Colonic mucosa (tissue), 4 donors: ENCODE results near the gene APOO. TPM values are rescaled to one million over a fixed set of nuclear protein-coding genes. Genes with fewer than 3 reads are reported as not detected.
"Not testable (repeated sequence)": the region's sequence is repeated elsewhere in the genome, so short reads cannot be mapped to it uniquely, and the experiment has no call there.

Source experiments
- DNase-seq: peaks from one replicate; pipeline ENCODE4 v3.0.0-alpha.2; 2020
- H3K27ac ChIP-seq: fragments of 200-600 bp; one replicate; pipeline ENCODE4 v1.8.0; 2021
- H3K27me3 ChIP-seq: fragments of 200-600 bp; one replicate; pipeline ENCODE4 v1.8.0; 2021
- H3K36me3 ChIP-seq: fragments of 200-600 bp; one replicate; pipeline ENCODE4 v1.8.0; 2021
- H3K4me1 ChIP-seq: fragments of 200-600 bp; one replicate; pipeline ENCODE4 v1.8.0; 2021; ENCODE audit warnings: mild to moderate bottlenecking
- H3K4me3 ChIP-seq: fragments of 200-600 bp; one replicate; pipeline ENCODE4 v1.8.0; 2021
- H3K9ac ChIP-seq, 2 donors: one replicate each; pipeline ENCODE4 v1.7.0; 2013; ENCODE audit warnings: control low read depth in 2 of 2, low read depth in 2 of 2, low read length in 2 of 2
- H3K9me3 ChIP-seq: fragments of 200-600 bp; one replicate; pipeline ENCODE4 v1.8.0; 2021
- intact Hi-C: fragments of 100-400 bp; cut with DNase I; formaldehyde crosslinking; loops from one replicate; pipeline ENCODE4 v1.14.1; 2022
- total RNA-seq, 2 donors: library from RNA; stranded (reverse); fragmentation: NEBNext Ultra II Directional in 1 of 2; extraction: Animal tissue kit (Norgen Biotek cat#: 25700) in 1 of 2; gene quantifications; one replicate each; pipeline ENCODE4 v1.2.1, GENCODE V29; 2021
- TF ChIP-seq, protein P1 (sequence below): fragments of 200-600 bp; IDR thresholded peaks from one replicate; pipeline ENCODE4 v1.8.0; 2022; ENCODE audit warnings: antibody characterized with exemption, mild to moderate bottlenecking
- donor health status: healthy.
- donor health status: DM: no; HTN: no; CAD: no.
- donor health status: DM: no; HTN: no; CAD: no.

APOO gene
- total RNA-seq, 2 donors from 2014 or later = 36.3 to 38.9 TPM

DNA sequence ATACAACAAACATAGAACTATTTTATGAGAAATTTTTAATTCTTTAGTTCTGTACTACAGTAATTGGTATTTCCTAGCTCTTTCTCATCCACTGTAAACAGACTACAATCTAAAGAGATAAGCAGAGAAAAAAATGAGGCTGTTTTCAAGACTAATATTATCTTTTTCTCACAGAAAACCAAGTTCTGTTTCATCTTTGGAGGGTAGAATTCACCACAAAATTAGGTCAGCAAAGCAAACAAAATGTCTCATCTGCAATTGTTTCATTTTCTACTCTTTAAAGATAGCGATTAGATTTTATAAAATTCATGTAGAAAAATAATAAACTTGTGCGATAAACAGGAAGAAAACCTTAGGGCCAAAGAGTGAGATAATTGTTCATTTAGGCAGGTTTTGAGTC lies 10.8 kb downstream of the APOO start:
- intact Hi-C loops = no loop called here
- TF ChIP-seq, protein P1, sequence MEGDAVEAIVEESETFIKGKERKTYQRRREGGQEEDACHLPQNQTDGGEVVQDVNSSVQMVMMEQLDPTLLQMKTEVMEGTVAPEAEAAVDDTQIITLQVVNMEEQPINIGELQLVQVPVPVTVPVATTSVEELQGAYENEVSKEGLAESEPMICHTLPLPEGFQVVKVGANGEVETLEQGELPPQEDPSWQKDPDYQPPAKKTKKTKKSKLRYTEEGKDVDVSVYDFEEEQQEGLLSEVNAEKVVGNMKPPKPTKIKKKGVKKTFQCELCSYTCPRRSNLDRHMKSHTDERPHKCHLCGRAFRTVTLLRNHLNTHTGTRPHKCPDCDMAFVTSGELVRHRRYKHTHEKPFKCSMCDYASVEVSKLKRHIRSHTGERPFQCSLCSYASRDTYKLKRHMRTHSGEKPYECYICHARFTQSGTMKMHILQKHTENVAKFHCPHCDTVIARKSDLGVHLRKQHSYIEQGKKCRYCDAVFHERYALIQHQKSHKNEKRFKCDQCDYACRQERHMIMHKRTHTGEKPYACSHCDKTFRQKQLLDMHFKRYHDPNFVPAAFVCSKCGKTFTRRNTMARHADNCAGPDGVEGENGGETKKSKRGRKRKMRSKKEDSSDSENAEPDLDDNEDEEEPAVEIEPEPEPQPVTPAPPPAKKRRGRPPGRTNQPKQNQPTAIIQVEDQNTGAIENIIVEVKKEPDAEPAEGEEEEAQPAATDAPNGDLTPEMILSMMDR = no peak
- Histone ChIP-seq H3K27me3 (no peaks in the 10 kb centered on the region), H3K9ac (no peak overlapping the region), H3K4me1 (no peaks in the 10 kb centered on the region), H3K4me3 (no peak overlapping the region), H3K27ac (no peak overlapping the region), H3K9me3 (no peaks in the 10 kb centered on the region), H3K36me3 (no peaks in the 10 kb centered on the region)
- DNase-seq = no peak

DNA sequence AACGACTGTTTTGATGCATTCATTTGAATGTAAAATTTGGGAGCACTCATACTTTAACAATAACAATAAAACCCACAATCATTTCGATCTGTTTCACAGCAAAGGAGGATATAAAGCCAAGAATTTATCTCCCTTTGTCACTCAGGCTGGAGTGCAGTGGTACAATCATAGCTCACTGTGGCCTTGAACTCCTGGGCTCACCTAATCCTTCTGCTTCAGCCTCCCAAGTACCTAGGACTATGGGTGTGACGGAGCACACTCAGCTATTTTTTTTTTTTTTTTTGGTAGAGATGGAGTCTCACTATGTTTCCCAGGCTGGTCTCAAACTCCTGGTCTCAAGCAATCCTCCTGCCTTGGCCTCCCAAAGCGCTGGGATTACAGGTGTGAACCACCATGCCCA lies 11.2 kb downstream of the APOO start:
- H3K27ac ChIP-seq, H3K36me3 ChIP-seq, H3K27me3 ChIP-seq, H3K4me1 ChIP-seq, DNase-seq, H3K9ac ChIP-seq, H3K4me3 ChIP-seq, intact Hi-C loops, H3K9me3 ChIP-seq: not testable (repeated sequence)

DNA sequence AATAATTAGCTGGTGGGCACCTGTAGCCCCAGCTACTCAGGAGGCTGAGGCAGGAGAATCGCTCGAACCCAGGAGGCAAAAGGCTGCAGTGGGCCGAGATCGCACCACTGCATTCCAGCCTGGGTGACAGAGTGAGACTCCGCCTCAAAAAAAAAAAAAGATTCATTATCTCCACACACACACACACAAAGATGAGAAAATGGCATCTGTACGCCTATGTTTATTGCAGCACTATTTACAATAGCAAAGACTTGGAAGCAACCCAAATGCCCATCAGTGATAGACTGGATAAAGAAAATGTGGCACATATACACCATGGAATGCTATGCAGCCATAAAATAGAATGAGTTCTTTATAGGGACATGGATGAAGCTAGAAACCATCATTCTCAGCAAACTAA lies 12.7 kb downstream of the APOO start:
- H3K27ac ChIP-seq, H3K9me3 ChIP-seq, H3K9ac ChIP-seq, H3K4me3 ChIP-seq, H3K27me3 ChIP-seq, H3K36me3 ChIP-seq, H3K4me1 ChIP-seq, intact Hi-C loops, DNase-seq: not testable (repeated sequence)

DNA sequence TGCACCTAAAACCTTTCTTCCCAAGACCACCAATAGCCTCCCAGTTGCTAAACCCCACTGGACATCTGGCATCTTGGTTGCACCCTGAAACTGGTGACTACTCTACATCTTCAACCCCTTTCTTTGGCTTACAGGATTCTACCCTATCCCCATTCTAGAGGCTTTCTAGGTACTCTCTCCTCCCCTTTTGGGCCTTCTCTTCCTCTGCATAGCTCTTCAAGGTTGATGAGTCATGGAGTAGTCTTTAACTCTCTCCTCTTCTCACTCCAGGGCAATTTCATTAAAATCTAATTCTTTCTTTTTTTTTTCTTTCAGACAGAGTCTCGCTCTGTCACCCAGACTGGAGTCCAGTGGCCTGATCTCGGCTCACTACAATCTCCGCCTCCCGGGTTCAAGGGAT lies 16.8 kb downstream of the APOO start:
- intact Hi-C loops = no loop called here
- Histone ChIP-seq H3K36me3 (no peaks in the 10 kb centered on the region), H3K27ac (no peak overlapping the region), H3K4me3 (no peak overlapping the region), H3K9ac (no peak overlapping the region), H3K4me1 (no peaks in the 10 kb centered on the region), H3K9me3 (no peaks in the 10 kb centered on the region), H3K27me3 (no peaks in the 10 kb centered on the region)
- TF ChIP-seq, protein P1 = no peak
- DNase-seq = no peak

DNA sequence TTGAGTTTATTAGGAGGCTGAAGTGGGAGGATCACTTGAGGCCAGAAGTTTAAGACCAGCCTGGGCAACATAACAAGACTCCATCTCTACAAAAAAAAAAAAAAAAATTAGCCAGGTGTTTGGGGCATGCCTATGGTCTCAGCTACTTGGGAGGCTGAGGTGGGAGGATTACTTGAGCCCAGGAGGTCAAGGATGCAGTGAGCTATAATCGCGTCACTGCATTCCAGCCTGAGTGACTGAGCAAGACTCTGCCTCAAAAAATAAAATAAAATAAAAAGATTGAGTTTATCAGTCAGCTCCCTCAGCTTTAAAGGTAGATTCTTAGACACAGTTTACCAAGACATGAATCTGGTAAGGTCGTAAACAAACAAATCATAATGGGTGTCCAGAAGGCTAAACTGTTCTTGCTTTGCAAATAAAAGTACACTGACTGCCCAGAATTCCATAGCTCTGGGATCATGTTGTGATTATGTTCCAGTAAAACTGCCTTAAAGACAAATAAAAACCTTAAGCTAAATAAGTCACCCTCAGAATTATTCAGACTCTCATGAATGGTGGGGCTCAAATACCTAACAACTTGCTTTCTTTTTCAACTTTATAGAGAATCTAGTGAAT lies 18.7 kb downstream of the APOO start:
- TF ChIP-seq, protein P1 = no peak
- H3K27me3 ChIP-seq = no peaks in the 10 kb centered on the region
- no peak overlapping the region for H3K27ac ChIP-seq
- H3K4me3 ChIP-seq = no peak overlapping the region
- H3K4me1 ChIP-seq = no peaks in the 10 kb centered on the region
- no peak overlapping the region for H3K9ac ChIP-seq
- no peaks in the 10 kb centered on the region for H3K36me3 ChIP-seq
- intact Hi-C loops = no loop called here
- H3K9me3 ChIP-seq = no peaks in the 10 kb centered on the region
- no peak for DNase-seq

DNA sequence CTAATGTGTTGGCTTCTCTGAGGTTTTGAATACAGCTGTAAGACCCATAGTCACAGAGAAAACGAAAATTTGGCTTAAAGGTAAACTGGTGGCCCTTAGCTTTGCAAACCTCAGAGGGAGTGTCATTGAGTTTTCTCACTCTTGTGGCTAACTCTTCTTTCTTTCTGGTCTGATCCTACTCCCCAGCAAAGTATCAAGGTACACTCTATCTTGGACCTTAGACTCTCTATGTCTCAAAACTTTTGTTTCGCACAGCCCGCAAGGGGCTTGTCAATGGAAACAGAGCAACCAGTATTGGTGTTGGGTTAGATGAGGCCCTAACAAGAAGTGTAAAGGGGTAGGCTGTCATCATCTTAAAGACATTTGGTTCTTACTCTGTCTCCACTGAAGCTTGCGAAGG lies 19.8 kb downstream of the APOO start:
- no peak for DNase-seq

More for the DNA sequence above, 19.8 kb downstream of the APOO start:
- intact Hi-C loops = no loop called here
- Histone ChIP-seq H3K4me1 (no peaks in the 10 kb centered on the region), H3K36me3 (no peaks in the 10 kb centered on the region), H3K9me3 (no peaks in the 10 kb centered on the region), H3K27me3 (no peaks in the 10 kb centered on the region), H3K9ac (no peak overlapping the region), H3K4me3 (no peak overlapping the region), H3K27ac (peak overlapping the region; percentile 50)
- TF ChIP-seq, protein P1 = no peak
